GM21529 (cell line): ENCODE measurements around the gene CAND1.

Experiments used
- ATAC-seq: cut with Tn5 transposase; IDR thresholded peaks from one replicate; pipeline ENCODE4 v1.9.1; 2021; ENCODE audit not compliant: unreplicated experiment

Gene CAND1

GRCh38 chr12:67268896-67269632 is at the start of gene CAND1:
TSS of gene CAND1 (plus strand) at chr12:67269358. CDS start at chr12:67269718, 360 bp downstream.
- peak; percentile 75 for ATAC-seq

DNA sequence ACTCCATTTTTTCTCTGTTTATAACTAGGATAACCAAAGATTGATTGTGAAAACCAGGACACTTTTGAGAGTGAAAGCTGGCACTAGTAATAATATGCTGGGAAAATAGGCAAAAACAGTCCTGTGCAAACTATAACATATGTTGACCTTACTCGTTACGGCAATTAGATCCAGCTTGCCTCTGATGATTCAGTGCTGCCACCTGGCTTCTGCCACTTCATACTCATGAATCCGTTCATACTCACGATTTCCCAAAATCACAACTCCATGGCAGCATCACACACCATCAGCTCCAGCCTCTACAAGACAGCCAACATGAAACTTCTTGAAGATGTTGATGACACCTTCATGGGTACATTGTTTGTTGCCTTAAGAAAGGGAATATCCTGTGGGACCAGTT is 49.1 kb upstream of the CAND1 start:
- ATAC-seq = no peak

GRCh38 chr12:67222302-67222701 is 46.9 kb upstream of the CAND1 start:
- ATAC-seq = no peak

- no peak for ATAC-seq
Observed at GRCh38 chr12:67223225-67223624, 45.9 kb upstream of the CAND1 start.

- no peak for ATAC-seq
Observed at GRCh38 chr12:67237231-67237630, 31.9 kb upstream of the CAND1 start.

GRCh38 chr12:67239061-67239460 is 30.1 kb upstream of the CAND1 start:
- ATAC-seq = no peak

DNA sequence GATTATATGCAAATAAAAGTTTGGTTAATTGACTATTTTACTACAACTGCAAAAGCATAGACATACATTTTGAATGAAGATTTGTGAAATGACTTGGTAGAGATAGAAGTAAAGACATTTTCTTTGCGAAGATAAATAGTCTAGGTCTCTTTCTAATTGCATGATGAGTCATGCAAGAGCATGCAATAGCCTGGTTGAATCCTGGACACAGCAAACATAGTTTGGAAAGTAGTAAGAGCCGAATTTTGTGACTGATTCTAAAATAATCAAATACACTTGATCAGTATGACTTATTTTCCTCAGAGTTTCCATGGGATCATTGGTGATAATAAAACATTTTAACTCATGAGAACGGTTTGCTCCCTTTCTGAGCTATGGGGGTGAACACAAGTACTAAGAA is 27.7 kb upstream of the CAND1 start:
- no peak for ATAC-seq

- ATAC-seq = no peak
Observed at GRCh38 chr12:67243260-67243659, 25.9 kb upstream of the CAND1 start.

DNA sequence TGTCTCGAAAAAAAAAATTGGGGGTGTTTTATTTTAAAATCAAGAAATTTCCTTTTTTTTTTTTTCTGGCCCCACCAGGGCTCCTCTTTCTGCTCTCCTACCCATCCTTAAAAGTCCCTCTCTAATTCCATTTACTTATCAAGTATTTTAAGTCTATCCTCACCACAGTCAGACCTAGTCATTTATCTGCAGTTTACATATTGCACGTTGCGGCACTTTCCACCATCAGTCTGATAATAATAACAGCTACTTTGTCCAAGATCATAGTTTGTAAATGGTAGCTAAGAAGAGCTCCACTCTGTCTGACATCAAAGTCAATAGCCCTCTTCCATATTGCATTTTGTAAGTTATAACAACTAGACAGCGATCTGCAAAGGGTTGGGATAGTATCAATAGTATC is 23.6 kb upstream of the CAND1 start:
- no peak for ATAC-seq

DNA sequence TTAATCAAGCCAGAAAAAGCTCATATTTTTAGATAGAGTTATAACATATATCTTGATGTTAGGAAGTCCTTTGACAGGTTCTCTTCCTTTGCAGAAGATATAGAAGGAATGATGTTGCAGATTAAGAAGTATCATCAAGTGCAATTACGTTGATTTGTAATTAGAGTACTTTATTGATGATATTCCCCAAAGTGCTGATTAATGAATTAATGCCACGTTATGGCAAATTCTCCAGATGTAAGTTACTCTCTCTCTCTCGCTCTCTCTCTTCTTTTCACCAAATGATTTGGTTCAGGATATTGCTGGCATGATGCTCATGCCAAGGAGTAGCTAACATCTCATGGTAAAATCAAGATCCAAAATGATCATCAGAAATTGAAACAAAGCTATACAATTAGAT is 18.1 kb upstream of the CAND1 start:
- ATAC-seq = no peak

DNA sequence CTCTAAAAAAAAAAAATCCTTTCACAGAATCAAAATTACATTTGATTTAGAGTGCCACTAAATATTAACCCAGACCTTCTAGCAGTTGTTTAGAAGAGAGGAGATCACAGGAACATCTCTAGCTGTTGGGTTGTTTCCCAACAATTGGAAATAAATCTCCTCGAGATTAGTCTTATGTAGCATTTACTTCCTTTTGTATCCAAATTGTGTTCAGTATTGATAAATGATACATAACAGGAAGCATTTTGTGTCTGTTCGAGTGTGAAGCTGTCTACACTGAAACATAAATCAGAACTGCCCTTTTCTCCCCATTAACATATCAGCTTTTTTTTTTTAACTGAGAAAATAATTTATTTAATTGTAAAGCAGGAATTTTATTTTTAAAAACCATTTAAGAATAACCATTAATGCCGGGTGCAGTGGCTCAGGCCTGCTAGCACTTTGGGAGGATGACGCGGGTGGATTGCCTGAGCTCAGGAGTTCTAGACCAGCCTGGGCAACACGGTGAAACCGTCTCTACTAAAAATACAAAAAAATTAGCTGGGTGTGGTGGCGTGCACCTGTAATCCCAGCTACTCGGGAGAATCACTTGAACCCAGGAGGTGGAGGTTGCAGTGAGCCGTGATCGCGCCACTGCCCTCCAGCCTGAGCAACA is 14.7 kb upstream of the CAND1 start:
- no peak for ATAC-seq

- no peak for ATAC-seq
Observed at GRCh38 chr12:67256649-67257048, 12.5 kb upstream of the CAND1 start.

- ATAC-seq = no peak
Observed at GRCh38 chr12:67263471-67263870, 5.7 kb upstream of the CAND1 start.

DNA sequence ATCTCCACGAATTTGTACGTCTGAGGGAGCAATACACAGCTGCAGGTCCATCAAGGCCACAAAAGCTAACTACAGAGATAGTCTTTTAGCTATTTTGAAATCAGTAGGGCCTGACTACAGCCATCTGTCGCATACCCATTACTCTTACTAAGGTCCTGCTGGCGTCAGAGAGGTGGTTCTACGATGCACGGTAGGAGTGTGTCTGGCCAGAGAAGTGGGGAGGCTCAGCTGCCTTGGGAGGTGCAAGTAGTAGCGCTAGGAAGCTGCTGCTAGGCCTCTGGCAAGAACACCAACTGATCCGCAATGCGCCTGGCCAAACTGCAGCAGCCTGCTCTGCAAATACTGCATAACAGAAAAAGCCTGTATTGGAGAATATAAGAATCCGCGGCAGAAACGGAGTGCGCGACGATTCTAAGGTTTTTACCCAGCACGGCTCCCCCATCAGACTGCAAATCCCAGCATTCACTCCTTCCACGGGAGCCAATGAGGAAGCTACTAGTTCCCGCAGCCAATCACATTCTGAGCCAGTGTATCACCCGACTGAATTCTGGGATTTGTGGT is 743 bp upstream of the CAND1 start:
- ATAC-seq = peak; percentile 74

DNA sequence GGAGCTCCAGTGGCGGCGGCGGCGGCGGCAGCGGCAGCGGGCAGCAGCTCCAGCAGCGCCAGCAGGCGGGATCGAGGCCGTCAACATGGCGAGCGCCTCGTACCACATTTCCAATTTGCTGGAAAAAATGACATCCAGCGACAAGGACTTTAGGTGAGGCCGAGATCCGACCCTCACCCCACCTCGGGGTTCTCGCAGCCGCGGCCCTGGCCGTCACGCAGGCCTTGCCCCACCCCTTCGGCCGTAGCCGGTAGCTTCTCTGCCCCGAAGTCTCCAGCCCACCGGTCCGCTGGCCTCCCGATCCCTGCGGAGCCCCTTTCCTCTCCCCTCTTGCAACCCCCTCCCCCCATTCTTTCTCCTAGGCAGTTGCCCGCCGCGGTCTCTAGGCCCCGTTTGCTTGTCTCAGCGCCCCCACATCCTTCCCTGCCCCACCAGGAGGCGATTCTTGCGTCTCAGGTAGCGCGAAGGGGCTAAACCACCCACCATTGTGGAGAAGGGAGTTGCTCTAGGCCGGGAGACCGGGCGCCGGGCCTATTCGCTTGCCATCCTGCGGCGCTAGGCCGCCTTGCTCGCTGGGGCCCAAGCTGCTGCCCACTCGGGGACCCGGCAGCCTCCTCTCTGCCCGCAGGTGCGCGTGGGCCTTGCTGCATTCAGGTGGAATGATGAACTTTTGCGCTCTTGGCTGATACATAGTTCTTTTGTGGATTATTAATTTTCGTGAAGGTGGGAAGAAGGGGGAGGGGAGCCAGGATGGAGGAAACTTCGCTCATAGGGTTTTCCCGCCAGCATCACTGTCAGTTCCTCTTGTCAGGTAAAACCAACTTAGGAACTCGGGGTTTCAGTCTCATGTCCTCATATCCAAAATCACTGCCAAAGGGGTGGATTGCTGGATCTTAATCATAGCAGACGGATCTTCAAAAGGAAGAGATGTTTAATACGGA is 745 bp downstream of the CAND1 start:
- ATAC-seq = peak; percentile 4

DNA sequence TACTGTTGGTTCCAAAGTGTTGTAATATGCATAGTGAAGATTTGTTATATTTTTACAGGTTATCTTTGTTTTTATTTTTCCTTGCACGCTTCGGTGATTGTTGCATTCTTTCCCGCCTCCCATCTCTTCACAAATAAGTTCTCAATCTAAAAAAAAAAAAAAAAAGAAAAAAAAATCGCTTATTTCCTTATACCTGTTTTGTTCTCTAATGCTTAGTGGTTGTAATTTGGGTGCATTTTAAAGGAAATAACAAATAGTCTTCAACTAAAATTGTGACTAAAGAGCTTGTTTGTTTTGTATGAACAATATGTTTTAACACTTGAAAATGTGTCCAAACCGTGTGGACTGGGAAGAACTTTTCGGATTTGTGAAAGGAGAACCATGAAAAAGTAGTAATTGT is 1.5 kb downstream of the CAND1 start:
- ATAC-seq = no peak

DNA sequence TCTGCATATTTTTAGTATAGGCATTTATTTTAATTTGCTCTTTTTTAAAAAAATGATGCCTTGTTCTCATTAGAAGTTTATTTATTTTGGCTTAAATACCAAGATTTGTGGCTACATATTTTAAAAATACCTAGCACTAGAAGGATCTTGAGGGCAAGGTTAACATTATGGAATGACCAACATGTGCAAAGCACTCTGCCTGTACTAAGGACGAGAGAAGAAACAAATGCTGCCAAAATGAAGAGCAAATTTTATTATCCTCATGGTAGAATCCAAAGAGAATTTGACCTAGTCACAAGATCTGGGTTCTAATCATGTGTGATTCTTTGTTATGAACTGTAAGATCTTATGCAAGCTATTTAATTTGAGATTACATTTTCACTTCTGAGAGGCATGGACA is 2.8 kb downstream of the CAND1 start:
- ATAC-seq = no peak

DNA sequence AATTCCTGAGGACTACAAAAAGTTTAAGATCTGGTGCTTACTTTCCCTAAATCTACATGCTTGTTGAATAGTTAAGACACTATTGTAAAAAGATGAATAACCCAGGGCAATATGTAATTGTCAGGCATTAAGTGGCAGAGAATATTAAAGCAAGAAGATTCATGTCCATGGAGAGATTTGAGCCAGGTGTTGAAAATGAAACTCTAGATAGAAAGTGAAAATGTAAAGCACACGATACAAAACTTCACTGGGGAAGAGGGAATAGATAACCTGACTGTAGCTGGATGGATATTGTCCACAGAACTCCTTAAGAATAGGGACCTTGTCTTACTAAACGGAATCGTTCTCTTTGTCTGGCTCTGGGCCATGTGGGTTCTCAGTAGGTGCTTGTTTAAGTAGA is 5.0 kb downstream of the CAND1 start:
- ATAC-seq = no peak

GRCh38 chr12:67275380-67275913 is 6.3 kb downstream of the CAND1 start:
- no peak for ATAC-seq

DNA sequence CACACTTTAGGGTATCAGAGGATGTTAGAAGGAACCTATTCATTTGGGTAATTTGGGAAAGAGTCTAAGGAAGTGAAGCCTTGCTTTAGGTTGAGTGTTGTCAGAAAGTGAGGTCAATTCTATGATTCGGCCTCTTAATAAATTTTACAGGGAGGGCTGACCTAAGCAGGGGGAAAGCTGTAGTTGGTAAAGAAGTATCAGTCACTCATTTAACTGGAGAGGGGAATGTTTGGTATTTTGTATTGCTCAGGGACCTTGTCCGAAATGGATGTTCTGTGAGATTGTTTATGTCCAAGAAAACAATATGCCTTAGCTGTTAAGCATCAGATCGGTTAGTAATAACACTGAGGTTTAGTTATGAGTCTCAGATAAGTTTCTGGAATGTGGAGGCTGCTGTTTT is 7.3 kb downstream of the CAND1 start:
- ATAC-seq = no peak

- ATAC-seq = no peak
Observed at GRCh38 chr12:67279637-67280036, 10.5 kb downstream of the CAND1 start.
